Superior temporal gyrus (tissue), 1 donor: ENCODE measurements around the gene ASB2.

Experiments used
- DNase-seq: peaks from one replicate; pipeline ENCODE4 v3.0.0-alpha.2; 2016; ENCODE audit errors: extremely low spot score

The ASB2 gene

GRCh38 chr14:93902619-93903307 is 73.6 kb downstream of the ASB2 start:
- no peak for DNase-seq

- no peak for DNase-seq
These were observed 74.6 kb downstream of the ASB2 start for GRCh38 chr14:93901813-93902212.

- DNase-seq = no peak
These were observed 77.6 kb downstream of the ASB2 start for GRCh38 chr14:93898731-93899130.

- DNase-seq = no peak
These were observed 78.2 kb downstream of the ASB2 start for GRCh38 chr14:93898081-93898611.

GRCh38 chr14:93897476-93897845 is 78.9 kb downstream of the ASB2 start:
- no peak for DNase-seq

GRCh38 chr14:93895023-93895604 is 81.3 kb downstream of the ASB2 start:
- DNase-seq = no peak

GRCh38 chr14:93893661-93894261 is 82.6 kb downstream of the ASB2 start:
- no peak for DNase-seq

GRCh38 chr14:93892923-93893558 is 83.3 kb downstream of the ASB2 start:
- peak; percentile 79 for DNase-seq

- no peak for DNase-seq
These were observed 83.9 kb downstream of the ASB2 start for GRCh38 chr14:93892505-93892839.

- no peak for DNase-seq
These were observed 84.4 kb downstream of the ASB2 start for GRCh38 chr14:93891756-93892504.

GRCh38 chr14:93889739-93890483 is 86.5 kb downstream of the ASB2 start:
- DNase-seq = no peak

GRCh38 chr14:93888995-93889394 is 87.4 kb downstream of the ASB2 start:
- no peak for DNase-seq

- no peak for DNase-seq
These were observed 91.4 kb downstream of the ASB2 start for GRCh38 chr14:93884950-93885349.
